CD4-positive, alpha-beta T cell treated with Interferon gamma for 1 hour (primary cell): ENCODE measurements around the gene AIG1.
"Not testable (repeated sequence)": the region's sequence is repeated elsewhere in the genome, so short reads cannot be mapped to it uniquely, and the experiment has no call there.

ENCODE experiments used
- DNase-seq: peaks from one replicate; pipeline ENCODE4 v3.0.0-alpha.2; 2020

Gene AIG1

DNA sequence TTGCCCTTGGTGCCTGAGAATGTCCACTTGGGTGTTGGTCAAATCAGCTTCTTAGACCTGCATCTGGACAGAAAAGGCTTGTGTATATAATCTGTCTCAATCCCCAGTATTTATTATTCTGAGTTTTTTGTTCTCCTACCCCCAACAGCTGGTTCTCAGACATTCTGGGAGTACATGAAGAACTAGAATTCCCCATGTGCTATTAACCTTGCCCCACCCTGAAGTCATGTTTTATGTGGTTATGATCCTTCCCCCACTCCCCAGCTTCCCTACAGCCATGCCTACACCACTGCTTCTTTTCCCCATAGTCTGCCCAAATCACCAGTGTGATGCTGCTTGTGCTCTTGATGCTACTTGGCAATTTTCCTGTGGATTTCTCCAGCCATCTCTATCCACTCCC is 232.8 kb downstream of the AIG1 start:
- DNase-seq: no peak

DNA sequence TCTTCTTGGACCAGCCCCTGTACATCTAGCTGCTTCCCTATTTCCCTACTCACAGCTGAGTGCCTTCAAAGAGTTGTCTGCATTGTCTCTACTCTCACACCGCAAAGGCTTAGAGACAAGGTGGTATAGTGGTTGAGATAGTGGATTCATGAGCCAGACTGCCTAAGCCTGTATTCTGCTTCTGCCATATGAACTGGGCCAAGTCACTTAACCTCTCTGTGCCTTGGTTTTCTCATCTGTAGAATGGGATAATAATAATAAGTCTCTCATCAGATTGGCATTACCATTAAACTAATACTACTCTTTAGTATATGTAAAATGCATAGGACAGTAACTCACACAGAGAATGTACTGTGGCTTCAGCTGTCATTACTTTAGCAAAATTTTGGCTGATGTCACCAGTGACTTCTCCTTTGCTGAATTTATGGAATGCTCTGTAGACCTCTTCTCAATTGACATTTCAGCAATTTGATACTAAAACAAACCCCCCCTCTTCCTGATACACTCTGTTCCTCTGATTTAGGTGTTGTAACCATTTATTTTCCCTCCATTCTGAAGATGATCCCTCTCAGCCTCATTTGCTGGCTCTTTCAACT is 233.7 kb downstream of the AIG1 start:
- DNase-seq: no peak

DNA sequence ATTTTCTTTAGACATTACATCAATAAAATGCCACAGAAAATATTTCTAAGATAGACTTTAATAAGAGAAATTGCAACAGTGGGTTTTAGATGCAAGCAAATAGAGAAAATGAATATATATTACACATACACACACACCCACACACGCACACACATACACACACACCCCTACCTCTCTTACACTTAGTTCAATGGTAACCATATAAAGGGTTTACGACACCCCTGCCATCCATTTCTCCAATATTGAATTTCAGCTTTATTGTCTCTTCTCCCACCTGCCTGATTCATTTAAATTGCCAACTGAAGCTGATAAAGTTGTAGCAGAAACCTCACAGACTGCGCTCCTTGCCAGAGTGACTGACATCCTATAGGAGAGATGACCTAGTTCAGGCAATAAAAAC is 235.2 kb downstream of the AIG1 start:
- DNase-seq: no peak

DNA sequence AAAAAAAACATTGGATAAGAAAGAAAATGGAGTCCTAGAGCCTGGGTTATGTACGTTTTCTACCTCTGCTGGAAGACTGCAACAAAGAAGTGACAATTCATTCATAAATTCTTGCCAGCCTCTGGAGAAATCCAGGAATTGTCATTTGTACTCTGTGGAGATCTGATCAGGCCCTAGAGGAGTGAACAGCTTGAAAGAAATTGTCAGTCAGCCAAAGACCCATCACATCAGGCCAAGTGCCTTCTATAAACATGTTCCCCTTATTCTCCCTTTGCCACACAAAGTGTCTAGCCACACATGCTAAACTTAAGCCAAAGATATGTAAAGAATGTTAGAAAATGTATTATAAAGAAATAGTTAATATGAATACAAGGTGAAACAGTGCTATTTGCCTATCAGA is 237.4 kb downstream of the AIG1 start:
- DNase-seq: no peak

DNA sequence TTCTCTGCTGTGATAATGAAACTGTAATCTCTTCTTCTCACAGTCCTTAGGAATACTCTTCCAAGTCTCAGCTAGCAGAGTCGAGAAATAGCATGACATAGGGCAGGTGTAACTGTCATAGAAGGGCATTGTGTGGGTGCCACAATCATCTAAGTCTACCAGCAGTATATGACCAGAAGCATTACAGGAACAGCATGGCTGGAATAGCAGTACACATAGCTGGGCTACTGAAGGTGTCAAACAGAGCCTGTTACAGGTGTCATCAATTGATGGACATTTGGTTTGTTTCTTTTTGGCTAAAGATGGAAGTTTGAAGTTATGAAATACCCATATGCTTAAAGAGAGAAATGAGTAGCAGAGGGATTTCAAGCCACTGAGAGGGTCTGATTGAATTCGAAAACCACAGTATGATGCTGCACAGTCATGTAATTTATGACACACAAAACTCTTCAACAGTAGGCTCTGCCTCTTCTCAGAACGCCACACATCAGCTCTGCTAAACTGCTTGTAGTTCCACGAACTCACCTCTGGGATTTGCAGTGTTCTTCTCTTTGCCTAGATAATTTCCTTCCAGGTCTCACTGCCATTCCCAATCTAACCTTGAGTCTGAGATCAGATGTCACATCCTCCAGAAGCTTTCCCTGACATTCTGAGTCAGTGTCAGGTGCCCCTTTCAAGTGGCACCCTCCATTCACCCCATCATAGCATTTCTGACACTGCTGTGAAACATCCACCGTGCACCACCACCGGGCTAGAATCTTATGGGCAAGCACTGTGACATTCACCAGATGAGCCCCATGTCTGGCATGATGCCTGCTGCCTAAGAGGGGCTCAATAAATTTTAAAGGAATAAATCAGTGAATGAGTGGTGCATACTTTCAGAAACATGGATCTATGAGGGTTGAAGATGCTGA is 238.8 kb downstream of the AIG1 start:
- DNase-seq: no peak

DNA sequence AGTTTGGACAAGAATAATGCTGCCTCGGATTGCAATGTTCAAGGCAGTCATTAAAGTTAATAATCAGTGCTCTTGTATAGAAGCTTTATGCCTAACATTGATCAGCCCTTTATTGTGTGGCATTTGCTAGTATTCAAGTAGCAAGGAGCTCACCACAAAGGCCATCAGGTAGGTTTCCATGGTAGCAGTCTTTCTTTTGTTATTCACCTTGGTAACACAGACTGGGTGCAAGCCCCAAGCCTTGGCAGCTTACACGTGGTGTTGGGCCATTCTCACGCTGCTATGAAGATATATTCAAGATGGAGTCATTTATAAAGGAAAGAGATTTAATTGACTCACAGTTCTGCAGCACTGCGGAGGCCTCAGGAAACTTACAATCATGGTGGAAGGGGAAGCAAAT is 240.5 kb downstream of the AIG1 start:
- DNase-seq: no peak

DNA sequence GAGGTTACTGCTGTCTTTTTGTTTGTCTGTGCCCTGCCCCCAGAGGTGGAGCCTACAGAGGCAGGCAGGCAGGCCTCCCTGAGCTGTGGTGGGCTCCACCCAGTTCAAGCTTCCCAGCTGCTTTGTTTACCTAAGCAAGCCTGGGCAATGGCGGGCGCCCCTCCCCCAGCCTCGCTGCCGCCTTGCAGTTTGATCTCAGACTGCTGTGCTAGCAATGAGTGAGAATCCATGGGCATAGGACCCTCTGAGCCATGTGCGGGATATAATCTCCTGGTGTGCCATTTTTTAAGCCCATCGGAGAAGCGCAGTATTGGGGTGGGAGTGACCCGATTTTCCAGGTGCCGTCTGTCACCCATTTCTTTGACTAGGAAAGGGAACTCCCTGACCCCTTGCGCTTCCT is 247.1 kb downstream of the AIG1 start:
- DNase-seq: not testable (repeated sequence)

DNA sequence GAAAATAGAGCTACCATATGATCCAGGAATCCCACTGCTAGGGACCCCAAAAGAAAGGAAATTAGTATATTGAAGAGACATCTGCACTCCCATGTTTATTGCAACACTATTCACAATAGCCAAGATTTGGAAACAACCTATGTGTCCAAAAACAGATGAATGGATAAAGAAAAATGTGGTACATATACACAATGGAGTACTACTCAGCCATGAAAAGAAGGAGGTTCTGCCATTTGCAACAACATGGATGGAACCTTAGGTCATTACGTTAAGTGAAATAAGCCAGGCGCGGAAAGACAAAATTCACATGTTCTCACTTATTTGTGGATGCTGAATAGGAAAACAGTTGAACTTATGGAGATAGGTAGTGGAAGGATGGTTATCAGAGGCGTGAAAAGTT is 252.5 kb downstream of the AIG1 start:
- no peak for DNase-seq

DNA sequence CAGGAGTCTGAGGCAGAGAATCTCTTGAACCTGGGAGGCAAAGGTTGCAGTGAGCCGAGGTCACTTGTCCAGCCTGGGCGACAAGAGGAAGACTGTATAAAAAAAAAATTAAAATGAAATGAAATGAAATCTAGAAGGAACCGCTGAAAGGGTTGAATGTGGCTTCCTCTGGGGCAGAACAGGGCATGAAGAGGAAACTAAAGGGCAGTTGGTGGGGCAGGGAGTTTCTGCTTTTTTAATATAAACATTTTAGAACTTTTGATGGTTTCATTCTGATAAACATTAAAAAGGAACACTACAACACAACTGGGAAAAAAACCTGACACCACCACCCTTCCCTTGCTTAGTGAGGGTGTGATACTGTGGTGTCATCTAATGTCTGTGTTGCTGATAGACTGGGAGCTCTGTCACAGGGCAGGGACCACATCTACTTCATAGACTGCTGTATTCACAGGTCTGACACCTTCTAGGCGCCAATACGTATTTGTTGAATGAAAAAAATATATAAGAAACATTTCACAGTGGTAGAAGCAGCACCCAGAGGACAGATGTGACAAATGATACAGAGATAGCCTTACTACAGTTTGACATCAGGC is 260.9 kb downstream of the AIG1 start:
- no peak for DNase-seq

DNA sequence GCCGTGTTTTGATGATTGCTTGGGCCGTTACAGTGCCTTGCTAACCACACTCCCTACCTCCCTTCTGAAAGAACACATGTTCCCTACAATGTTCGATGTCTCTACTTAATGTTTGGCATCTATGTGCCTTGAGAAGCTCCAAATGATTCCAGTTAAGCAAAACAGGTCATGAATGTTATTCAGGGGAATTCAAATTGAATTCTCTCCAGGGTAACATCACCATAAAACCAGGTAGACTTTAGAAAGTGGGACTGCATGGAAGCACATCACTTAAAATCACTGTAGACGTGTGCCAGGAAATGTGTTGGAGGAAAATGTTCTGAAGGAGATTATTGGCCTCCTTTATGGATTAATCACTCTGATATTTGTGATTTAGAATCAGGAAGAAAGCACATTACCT is 261.7 kb downstream of the AIG1 start:
- no peak for DNase-seq

DNA sequence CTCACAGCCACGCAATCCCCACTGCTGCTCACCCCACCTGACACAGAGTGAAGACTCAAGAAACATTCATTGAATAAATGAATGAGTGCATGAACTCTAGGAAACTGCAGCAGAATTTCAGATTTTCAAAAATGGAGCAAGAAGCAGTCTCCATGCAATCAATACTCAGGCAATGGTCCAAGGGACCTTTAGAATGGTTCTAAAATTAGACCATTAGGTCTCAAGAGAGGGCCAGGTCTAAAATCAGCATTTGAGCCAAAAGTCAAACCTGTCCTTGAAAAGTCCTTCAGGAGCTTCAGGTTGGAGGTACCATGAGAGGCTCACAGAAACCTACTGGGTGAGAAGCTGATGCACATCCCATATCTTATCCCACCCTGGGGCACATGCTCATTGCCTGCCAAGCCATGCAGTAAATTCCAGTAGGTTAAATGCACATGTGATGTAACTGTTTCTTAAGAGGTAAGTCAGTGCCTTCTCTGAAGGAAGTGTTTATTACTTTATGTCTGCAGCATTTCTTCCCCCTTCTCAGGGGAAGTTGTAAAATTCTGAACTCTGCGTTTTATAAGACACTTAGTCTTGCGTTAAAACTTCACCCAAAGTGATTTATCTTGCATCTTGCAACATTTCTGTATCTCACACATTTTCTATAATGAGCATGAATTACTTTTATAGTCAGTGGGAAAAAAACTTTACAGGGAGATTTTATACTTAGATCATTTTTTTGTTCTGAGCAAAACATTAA is 263.2 kb downstream of the AIG1 start:
- DNase-seq: no peak

DNA sequence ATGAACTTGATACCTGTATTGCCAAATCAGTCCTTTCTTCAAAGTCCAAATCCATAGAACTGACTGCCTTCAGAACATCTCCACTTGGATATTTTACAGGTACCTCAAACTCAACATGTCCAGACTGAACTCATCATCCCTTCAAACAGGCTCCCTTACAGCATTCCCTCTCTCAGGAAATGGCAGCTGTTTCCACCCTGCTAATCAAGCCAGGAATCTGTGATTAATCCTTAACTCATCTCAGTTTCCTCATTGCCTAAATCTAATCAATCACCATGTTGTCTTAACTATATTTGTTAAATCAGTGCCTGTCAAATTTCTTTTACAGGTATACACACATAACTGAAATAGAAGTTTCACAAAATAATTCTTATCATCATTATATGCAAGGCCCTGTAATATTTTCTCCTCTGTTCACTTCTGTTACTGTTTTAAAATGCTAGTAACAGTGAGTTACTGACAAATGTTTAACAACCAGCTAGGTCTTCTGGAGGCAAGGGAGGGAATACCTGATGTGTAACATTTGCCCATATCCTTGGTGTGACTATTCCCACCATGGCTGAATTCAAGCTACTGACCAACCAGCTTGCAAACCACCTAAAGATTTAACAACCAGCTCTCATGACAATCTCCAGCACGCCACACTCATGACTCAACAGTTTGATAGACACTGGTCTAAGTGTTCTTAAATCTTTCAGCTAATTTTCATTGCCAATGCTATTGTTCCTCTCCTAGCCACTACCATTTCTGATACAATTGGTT is 264.9 kb downstream of the AIG1 start:
- DNase-seq: no peak

DNA sequence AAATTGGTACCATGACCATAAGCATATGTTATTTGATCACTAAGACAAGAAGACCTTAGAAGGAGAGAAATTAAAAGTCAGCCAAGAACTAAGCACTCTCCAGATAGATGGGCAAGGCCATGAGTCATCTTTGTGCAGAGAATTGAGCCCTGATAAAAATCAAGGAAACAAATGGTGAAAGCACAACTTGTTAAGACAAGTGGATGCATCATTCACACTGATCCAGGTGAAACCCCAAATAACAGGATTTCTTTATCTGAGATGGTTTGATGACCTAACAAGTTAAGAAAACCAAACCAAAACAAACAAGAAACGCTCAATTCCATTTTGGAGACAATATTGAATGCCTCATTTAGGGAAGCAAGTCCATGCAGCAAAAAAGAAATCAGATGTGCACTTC is 268.2 kb downstream of the AIG1 start:
- no peak for DNase-seq

DNA sequence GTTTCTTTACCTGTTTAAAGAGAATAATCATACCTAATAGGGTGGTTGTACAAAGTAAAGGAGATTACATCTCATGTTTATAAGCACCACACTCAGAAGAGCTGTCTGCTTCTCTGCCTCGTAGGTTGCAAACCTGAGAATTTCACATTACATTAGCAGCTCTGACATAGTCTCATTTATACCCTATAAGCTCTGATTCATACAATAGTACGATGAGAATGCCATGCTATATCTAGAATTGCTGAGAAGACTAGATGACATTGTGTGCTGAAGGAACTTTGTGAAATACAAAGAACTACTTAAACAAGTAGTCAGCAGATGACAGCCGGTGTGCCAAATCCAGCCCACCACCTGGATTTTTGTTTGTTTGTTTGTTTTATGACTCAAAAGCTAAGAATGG is 268.6 kb downstream of the AIG1 start:
- DNase-seq: no peak

DNA sequence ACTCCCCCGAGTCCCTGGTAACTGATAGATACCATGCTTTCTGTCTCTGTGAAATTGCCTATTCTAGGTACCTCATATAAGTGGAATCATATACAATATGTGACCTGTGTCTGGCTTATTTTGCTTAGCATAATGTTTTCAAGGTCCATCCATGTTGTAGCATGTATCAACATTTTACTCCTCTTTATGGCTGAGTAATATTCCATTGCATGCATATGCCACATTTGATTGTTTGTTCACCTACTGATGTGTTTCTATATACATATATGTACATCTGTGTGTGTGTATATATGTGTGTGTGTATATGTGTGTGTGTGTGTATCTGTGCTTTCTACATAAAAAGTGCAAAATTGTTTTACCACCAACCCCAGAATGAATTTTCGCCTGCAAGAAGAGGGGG is 270.7 kb downstream of the AIG1 start:
- DNase-seq: no peak

DNA sequence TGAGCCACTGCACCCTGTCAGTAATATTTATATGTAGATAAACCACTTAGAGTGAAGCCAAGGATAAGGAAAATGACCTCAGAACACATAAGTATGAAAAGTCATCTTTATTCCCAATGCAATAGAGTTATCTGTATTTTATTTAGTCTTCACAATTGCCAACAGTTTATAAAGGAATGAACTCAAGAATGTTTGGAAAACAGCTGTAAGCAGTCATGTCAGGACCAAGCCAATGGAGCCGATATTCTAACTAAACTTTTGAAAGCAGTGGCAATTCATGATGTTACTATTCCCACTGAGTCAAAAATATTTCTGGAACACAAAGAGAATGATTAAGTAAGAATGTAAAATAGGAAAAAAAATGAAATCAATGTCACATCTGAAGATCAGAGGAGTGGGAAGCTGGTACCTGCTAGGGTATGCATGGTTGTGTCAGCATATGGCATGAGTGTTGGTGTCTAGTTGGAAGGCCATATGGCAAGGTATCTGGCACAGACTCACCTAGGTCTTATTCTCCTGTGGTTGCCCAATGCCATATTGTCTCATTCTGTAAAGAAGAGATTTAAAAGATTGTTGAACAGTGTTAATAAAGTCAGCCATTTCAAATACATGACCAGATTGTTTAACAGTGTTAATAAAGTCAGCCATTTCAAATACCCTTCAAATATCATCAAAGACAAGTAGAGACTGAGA is 271.6 kb downstream of the AIG1 start:
- DNase-seq: no peak

DNA sequence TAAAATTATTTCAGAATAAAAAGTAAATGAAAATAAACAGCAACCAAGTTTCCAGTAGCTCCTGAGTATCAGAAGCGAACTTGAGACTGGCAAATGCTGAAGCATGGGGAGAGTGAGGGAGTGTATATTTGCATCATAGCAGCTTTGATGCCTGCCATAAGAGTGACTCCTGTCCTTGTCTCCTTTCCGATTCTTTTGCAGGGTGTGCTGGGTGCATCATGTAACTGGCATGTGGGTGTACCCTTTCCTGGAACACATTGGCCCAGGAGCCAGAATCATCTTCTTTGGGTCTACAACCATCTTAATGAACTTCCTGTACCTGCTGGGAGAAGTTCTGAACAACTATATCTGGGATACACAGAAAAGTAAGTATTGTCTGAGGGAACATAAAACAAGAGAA is 272.4 kb downstream of the AIG1 start:
- no peak for DNase-seq

DNA sequence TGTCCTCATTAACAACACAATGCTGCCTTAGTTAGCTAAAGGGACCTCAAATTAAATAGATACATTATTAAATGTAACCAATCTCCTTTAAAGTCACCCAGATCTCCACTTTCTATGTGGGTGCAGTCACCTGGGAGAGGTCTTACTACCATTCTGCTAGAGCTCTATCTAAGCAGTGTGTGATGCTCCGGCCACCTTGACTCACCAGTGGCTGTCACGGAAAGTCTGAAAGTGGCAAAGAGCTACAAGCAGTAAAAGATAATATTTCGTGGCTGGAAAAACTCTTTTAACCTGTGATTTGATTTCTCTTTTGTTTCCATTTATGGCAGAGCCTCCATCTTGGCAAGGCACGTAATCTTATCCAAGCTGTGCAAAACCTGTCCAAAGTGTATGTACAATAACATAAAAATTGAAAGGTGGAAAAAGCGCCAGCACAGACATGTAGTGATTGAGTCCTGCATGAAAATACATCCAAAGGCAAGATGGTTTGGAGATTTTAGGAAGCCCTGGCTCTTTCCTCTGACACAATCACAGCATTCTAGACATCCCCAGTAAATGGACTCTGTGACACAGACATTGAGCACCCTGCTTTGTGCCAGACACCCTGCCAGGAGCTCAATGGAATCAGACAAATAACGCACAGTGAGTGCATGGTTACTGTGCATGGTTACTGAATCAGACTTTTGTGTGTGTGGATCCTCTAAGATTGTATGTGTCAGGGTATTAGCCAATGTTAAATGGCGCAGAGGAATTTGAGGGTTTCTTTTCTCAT is 273.2 kb downstream of the AIG1 start:
- no peak for DNase-seq

DNA sequence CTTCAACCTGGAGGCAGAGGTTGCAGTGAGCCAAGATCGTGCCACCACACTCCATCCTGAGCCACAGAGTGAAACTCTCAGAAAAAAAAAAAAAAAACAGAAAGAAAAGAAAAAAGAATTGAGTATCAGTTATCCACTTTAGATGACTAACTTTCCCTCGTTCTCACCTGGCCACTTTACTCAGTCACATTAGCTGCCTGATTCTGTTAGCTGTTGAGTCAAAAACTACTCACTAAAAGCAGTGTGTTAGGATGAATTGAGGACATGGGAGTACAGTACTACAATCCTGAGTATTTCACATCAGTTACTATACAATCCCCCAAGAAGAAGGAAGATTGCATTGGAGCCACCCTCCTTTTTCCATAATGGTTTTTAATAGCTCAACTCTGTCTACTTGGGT is 275.2 kb downstream of the AIG1 start:
- DNase-seq: no peak

DNA sequence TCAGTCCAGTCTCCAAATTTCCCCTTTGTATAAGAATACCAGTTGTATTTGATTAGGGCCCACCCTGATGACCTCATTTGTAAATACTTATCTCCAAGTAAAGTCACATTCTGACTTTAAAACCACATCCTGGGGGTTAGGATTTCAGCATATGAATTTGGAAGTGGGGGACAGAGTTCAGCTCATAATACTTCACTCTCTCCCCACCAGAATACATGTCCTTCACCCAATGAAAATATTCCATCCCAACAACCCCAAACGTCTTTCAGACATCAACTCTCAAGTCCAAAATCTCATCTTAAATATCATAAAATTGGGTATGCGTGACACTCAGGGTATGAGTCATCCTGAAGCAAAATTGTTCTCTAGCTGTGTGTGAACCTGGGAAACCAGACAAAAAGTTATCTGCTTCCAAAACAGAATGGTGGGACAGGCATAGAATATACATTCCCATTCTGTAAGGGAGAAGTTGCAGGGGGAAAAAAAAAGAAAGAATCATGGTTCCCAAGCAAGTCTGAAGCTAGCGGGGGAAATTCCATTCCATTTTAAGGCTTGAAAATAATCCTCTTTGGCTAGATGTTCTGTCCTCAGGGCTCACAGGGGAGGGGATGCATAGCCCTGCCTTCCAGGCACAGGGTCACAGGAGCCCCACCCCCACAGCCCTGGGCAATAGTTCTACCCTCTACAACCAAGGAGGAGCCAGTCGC is 275.9 kb downstream of the AIG1 start:
- no peak for DNase-seq
